HG03575 (cell line): Measurements from ENCODE around the gene SAMSN1.
A peak's percentile ranks its signal among the peaks of the same experiment; 100 is the strongest.

Experiments
- ATAC-seq: cut with Tn5 transposase; IDR thresholded peaks from one replicate; pipeline ENCODE4 v1.9.1; 2021; ENCODE audit not compliant: unreplicated experiment, insufficient number of reproducible peaks, low FRiP score; ENCODE audit errors: extremely low read depth

The SAMSN1 gene

DNA sequence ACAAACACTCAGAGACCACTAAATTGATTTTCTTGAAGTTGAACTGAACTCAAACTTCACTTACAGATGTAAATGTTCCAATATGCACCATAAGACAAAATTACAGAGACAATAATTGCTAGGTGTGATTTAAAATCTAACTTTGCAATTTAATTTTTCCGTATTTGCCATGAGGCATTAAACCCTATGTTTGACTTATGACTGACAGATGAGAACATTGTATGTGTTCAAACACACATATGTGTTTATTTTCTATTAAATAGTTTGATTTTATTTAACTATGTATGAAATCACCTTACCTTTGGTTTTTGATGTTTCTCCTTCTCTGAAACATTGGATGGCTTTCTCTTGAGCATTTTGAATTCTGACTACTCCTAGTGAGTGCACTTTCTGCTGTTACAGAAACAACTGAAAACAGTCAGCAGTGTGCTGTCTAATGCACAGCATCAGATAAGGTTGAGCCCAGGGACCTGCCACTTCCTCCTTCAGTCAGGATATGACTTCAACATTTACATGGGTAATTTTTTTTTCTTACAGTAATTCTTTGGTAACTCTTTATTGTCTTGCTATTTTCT lies at the start of gene SAMSN1:
Gene SAMSN1 (minus strand): TSS at position 410 of the 575 bp plus-strand sequence. CDS start 54 bp downstream, at position 356.
- peak; percentile 84 for ATAC-seq

DNA sequence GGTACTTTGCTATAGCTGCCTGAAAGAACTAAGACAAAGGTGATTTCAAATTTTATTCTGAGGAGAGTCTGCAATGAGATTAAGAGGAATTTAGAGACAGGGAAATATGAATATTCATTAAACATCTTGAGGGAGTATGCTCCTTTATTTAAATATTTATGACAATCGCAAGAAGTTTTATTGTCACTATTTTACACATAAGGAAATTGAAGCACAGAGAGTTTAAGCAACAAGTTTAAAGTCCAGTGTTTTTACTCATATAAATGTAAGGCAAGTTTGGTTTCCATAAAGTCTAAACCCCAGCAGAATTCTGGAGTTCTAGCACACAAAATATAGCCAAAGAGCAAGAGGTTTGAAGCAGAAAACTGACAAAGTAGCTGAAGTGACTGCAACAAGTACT lies 49.3 kb upstream of the SAMSN1 start:
- ATAC-seq: no peak

DNA sequence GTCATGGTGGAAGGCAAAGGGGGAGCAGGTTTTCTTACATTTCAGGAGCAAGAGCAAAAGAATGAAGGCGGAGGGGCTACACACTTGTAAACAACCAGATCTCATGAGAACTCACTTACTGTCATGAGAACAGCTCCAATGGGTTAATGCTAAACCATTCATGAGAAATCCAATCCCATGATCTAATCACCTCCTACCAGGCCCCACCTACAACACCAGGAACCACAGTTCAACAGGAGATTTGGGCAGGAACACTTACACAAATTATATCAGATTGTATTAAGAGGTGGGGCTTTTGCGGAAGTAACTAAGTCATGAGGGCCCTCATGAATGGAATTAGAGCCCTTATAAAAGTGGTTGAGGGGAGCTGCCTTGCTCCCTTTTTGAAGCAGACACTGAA lies 48.9 kb upstream of the SAMSN1 start:
- no peak for ATAC-seq

DNA sequence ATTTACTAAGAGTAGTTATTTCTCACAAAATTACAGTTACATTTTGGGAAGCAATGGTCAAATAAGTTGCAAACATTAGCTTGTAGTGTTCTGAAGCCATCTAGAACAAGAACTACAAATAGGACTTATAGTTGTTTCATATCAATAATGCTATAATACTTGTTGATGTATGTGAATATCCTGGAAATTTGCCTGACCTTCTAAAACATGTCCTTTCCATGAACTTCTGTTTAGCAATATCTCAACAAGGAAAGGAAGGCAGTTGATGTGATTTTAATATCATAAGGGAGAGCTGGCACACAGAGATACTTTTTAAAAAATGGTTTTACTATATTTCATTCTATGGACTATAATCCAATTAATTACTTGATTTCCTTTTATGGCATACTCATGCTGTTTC lies 47.1 kb upstream of the SAMSN1 start:
- no peak for ATAC-seq

DNA sequence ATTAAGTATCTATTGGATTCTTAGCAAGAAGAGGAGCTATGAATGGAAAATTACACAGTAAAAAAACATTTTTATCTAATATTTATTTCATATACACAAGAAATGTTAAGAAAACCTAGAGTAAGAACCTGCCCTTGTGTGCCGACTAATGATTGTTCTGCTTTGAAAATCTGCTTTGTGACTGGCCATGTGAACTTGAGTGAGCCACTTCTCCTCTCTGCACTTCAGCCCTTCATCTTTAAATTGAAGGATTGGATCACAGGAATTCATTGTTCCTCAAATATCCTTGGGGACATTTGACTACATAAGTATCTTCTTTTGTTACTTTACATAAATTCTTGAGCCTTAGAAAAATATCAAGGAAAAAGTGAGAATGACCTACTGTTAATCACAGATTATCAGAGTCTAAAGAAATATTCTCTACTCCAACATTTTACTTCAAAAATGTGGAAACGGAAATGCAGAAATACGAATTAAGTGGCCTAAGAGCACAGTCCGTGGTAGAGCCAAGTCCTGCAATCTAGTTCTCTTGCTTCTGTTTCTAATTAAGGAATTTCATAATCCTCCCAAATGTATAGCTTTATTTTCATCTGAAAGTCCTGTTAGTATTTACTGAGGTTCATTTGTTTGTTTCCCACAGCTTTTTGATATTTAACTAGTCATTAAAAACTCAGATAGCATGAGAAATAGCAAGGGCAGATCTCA lies 46.3 kb upstream of the SAMSN1 start:
- ATAC-seq: no peak

DNA sequence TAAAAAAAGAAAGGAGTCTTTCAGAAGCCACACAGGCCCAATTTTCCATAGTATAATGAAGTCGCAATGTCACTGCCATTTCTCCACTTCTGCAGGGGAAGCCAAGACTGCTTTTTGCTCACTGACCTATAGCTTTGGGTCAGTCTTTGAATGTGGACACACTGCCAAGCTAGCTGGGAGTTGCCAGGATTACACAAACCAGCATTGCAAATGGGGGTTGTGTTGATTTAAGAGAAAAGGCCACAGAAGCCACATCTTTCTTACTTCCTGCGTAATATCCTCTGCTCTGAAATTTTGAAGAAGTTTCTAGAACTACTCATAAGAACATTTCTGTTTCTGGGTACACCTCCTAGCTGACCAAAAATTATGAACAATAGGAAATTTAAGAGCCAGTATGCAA lies 45.8 kb upstream of the SAMSN1 start:
- no peak for ATAC-seq

DNA sequence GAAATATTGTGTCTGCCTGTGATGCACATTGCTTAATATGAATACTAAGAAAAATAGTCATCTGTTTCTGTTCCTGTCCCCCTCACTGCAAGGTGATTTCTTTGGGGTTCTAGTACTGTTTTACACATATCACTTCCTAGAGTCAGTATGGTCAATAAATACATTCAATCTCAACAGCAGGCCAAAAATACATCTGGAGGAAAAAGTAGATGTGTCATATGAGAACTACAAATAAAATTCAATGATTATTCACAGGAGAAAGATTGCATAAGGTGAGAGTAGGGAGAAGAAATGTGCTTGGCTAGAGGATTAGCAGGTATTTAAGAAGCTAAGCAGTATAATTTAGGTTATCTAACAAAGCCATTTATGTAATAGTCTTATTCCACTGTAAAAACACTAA lies 45.3 kb upstream of the SAMSN1 start:
- ATAC-seq: no peak

DNA sequence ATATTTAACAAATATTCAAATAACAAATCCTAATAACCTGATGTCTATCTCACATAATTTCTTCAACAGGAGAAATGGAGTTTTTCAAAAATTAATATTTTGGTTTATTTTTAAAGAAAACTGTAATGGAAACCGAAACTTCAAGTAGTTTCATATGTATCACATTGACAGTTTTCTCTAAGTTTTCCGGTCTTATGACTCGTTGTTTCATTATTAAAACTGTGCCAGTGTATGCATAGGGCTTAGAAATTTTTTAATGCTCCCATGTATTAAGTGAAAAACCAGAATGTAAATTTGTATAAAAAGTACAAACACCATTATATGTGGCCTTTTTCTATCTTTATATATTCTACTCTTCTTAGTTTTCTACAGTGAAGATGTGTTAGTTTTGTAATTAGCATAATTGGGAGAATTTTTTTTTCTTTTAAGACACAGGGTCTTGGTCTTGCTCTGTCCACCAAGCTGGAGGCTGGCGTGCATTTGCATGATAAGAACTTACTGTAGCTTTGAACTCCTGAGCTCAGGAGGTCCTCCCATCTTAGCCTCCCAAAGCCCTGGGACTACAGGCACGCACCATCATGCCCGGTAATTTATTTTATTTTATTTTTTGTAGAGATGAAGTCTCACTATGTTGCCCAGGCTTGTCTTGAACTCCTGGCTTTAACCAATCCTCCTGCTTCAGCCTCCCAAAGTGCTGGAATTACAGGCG lies 43.9 kb upstream of the SAMSN1 start:
- ATAC-seq: peak; percentile 79

DNA sequence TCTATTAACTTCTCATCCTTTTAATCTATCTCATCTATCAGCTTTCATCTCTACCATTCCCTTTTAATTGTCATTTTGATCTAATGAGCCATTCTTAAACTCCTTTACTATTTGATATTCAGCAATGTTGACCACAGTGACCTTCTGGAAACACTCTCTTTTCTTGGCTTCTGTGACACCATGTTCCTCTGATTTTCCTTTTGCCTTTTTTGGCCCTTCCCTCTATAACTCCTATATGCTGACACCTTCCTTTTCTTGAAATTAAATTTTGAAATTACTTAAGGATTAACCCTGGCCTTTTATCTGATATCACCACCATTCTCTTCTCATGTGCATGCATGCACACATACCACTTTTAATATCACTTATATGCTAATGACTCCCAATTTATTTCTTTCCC lies 41.2 kb upstream of the SAMSN1 start:
- ATAC-seq: no peak

DNA sequence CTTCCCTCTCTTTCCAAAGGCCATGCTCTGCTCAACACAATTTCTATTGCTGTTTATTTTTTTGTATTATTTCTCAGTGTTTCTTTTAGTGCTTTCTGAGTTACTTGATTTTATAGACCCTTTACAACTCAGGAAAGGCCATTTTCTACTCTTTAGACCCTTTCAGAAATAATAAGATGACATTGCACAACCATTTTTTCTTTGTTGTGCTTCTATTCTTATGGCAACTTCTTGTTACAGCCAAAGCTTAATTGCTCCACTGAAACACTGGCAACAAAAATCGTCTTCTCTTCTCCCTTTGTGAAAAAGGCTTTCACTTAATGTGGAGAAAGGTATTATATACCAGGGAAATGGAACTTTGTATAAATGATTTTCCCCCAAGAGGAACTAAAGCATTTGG lies 39.0 kb upstream of the SAMSN1 start:
- no peak for ATAC-seq

DNA sequence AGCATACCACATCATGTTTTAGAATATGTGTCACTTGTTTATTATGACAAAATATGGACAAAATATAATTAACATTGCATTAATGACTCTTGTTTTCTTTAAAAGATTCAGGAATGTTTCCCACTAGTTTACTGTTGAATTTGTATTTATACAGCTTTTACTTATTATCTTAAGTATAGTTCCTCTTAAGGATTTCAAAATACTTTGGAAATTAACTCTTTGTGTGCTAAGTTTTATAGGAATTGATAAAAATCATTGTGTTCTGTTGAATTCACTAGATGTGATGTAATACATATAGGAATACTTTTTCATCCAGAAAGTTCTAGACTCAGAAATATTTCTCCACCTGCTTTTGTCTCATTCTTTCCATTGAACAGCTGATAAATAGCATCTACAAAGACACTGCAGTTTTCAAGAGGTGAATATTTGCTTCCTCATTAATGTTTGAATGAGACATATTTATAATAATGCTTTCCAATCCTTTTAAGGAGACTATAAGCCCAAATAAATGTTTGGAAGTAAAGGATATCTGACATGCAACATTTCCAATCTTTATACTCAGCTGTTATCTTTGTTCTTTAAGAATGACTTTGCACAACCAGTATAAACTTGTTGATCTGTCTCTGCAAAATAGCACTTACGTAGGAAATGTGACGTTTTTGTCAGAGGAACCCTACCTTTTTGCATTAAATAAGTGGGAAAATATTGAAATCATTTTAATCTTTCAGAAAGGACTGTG lies 38.4 kb upstream of the SAMSN1 start:
- no peak for ATAC-seq

DNA sequence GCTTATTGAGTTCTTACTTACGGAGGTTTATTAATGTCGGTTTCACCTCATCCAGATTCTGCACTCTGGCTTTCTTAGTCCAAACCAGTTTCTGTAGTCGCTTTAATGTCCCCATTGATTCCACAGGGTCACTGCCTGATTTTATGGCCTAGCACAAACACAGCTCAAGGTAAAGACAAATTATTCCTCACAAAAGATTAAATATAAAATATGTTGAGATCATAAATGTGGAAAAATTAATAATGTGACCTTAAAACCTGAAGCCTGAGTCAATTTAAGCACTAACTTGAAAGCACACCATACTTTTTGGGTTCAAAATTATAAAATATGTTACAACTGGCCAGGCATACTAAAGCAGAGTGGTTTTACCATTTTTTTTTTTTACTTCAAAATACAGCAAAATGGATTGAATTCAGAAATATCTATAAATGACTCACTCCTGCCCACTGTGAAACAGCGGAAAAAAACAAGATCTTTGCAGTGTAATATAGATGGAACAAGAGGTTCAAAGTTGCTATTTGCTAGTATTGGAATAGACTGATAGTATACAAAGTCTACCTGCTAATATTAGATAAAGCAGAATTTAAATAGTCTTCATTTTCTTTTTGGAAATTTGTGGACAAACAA lies 37.6 kb upstream of the SAMSN1 start:
- no peak for ATAC-seq

DNA sequence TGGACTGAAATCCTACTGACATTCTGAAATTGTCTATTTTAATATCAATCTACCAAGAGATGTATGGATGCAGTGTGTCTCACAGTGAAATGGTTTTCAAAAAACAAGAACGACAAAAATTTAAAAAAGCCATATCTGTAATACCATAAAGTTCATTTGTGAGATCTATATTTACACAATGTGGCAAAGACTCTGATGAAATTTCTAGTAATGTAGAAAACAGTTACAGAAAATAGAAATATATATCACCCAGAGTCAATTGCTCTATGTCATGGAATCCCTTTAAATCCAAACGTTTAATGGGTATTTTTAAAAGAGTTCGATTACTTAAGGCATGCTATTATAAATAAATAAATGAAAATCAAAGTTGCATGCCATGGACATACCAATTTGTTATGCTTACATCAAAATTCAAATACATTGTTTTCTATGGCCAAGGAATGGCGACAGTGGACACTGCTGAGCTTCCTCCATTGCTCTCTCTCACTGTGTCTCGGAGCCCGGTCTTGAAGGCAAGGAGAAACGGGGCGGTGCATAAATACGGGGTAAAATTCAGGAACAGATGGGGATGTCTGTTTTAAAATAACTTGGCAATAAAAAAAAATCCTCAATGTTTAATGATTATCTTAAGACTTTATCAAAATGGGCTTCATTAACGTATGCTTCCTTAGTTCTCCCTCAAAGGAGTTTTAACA lies 37.0 kb upstream of the SAMSN1 start:
- no peak for ATAC-seq

DNA sequence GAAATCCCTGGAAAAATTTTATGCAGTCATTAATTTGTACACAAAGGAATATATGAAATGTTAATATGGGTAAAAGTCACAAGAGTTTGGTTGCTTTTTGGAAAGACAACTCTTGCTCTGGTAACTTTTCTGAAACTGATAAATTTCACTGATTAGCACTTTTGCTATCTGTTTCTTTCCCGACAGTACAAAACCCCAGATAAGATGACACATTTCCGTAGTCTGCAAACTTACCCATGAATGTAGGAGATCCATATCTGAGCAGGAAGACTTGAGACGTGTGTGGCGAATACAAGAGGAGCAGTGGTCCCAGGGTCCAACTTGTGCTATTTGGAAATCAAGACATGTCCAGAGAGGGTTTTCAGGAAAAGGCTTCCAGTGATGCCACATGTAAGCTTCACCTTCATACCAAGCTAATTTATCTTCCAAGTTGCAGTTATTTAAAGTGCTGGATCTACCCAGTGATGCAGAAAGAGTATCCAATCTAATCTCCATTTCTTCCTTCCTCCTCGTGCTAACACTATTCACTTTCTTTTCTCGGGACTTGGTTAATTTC lies 35.9 kb upstream of the SAMSN1 start:
- no peak for ATAC-seq

DNA sequence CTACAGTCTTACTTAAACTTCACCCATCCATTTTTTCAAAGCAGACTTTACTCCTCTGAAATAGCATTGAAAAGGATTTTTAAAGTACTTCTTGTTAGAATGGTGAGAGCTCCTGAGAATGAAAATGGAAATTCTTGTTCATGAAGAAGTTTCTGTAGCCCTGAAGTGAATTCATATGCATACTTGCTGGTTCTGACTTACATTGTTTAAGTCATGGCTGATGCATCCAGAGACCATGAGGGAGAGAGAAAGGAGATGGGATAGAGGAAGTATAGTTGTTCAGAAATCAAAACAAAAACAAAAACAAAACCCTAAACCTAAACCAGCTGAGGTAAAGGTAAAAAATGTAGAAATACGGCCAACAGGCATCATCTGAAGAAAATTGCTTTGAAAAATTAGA lies 27.1 kb upstream of the SAMSN1 start:
- ATAC-seq: no peak

DNA sequence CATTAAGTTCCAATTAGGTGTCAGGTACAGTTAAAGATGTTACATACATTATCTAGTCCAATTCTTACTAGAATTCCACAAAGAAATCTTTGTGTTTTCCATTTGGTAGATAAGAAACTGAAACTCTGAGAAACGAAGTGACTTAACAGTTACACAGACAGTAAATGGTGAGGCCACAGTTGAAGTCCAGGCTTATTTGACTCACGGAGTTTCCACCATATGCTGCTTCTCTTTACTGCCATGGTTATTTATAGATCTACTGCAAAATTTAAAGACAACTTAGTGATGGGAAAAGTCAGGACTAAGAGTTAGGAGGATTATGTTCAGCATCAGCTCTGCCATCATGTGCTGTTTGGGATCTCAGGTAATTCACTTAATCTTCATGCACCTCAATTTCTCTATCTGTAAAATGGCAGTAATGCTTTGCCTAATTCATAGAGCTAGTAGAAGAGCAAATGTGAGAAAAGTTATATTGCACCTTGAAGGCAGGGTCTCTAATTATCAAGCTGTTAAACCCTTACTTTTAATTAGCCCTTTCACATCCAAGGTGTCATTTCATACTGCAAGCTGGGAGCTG lies 26.2 kb upstream of the SAMSN1 start:
- no peak for ATAC-seq

DNA sequence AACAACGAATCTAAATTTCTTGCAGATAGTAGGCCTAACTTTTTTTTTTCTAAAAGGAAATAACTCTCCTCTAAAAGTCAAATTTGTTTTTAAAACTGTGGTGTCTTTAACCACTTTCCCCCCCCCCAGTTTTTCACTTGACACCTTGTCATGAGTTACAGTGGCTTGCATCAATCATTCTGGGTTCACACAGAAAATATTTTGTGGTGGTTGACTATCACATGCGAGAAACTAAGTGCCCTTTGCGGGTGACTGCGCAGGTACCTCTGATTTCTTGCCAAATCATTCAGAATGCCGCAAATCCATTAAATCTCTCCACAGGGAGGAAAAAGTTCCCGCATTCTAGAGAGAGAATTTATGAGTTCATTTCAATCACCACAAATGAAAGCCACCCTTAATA lies 23.8 kb upstream of the SAMSN1 start:
- ATAC-seq: no peak

DNA sequence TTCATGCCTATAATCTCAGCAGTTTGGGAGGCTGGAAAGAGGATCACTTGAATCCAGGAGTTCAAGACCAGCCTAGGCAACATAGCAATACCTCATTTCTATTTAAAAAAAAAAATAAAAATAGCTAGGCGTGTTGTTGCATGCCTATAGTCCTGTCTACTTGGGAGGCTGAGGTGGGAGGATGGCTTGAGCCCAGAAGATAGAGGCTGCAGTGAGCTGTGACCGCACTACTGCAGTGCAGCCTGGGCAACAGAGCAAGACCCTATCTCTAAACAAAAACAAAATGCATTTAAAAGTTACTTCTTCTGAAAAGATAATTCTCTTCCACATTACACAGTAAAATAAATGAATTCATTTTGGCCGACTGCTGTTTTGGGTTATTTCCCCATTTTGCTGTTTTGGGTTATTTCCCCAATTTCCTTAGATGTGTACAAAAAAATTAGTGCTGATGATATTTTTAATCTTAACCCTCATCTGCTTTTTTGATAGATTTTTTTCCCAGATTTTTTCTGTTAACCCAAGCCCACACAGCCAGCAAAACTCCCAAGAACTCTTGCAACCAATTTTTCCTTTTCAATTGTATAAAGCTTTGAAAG lies 23.0 kb upstream of the SAMSN1 start:
- ATAC-seq: no peak
